K562 (cell line): ENCODE data around the gene UBE2L5. TPM values are rescaled to one million over a fixed set of nuclear protein-coding genes. Genes with fewer than 3 reads are reported as not detected.

Experiments used
- ATAC-seq: fragments of 200-7000 bp; cut with Tn5 transposase; 3 replicates; pipeline ENCODE4 v1.9.1; 2020; ENCODE audit warnings: moderate library complexity
- BruUV-seq: library from RNA; stranded (reverse); fragments of 400-500 nt; replicated peaks from 2 replicates; lab custom pipeline; 2021; lab: Mats Ljungman, UMichigan
- CTCF ChIA-PET: fragments of 300-600 bp; formaldehyde crosslinking; extraction: SDS; loops from one replicate; lab custom pipeline; 2021; ENCODE audit warnings: low intra/inter-chr PET ratio; lab: Yijun Ruan, JAX
- POLR2A ChIA-PET: fragments of 300-600, 350-650 bp; sonication (Branson Sonifier 250); formaldehyde crosslinking; extraction: SDS; loops from one replicate; lab custom pipeline; 2021; ENCODE audit warnings: antibody characterized with exemption, inconsistent platforms; lab: Yijun Ruan, JAX
- DNase-seq, 4 experiments: peaks; one replicate each; pipeline versions ENCODE4 v3.0.0 to v3.0.0-alpha.2; 2011 to 2018; ENCODE audit warnings: low spot score in 3 of 4, mixed read lengths in 3 of 4; ENCODE audit errors: extremely low read depth in 1 of 4
- FAIRE-seq: peaks from 2 replicates; lab custom pipeline; 2011; peaks lifted over from hg19 to GRCh38; lab: Jason Lieb, UNC
- H2AFZ ChIP-seq: 2 replicates; pipeline ENCODE4 v1.6.0; 2011; ENCODE audit warnings: low read depth, low read length, control low read depth, inconsistent platforms
- H3K27ac ChIP-seq: fragments of 200-600 bp; 3 replicates; pipeline ENCODE4 v1.8.0; 2011; ENCODE audit warnings: low read depth, mild to moderate bottlenecking, control low read depth, inconsistent platforms, low read length, moderate library complexity, mixed read lengths; ENCODE audit errors: extremely low read depth
- H3K27me3 ChIP-seq, 2 experiments: fragments of 300-600 bp in 1 of 2; 2 replicates in 1 of 2; 3 replicates in 1 of 2; pipeline versions ENCODE4 v1.6.0 to v1.8.0; 2011; ENCODE audit warnings: inconsistent platforms in 2 of 2, low read length in 2 of 2, mild to moderate bottlenecking in 1 of 2, mixed read lengths in 1 of 2, moderate library complexity in 1 of 2; ENCODE audit not compliant: control insufficient read depth in 2 of 2, insufficient read depth in 2 of 2
- H3K36me3 ChIP-seq: fragments of 300-600 bp; 3 replicates; pipeline ENCODE4 v1.8.0; 2011; ENCODE audit warnings: mild to moderate bottlenecking, low read length, inconsistent platforms; ENCODE audit not compliant: control insufficient read depth, insufficient read depth
- H3K4me1 ChIP-seq, 2 experiments: fragments of 200-600 bp in 1 of 2; replicated peaks in 1 of 2; 2 replicates in 1 of 2; 3 replicates in 1 of 2; pipeline versions ENCODE4 v1.5.1 to v1.8.0; 2011; ENCODE audit warnings: inconsistent platforms in 2 of 2, low read length in 2 of 2, mild to moderate bottlenecking in 1 of 2, mixed read lengths in 1 of 2, moderate library complexity in 1 of 2; ENCODE audit not compliant: control insufficient read depth in 2 of 2, insufficient read depth in 2 of 2
- H3K4me2 ChIP-seq: 2 replicates; pipeline ENCODE4 v1.6.1; 2011; ENCODE audit warnings: low read length, control low read depth, inconsistent platforms, mixed read lengths; ENCODE audit not compliant: insufficient read depth
- H3K4me3 ChIP-seq: fragments of 200-600 bp; sonication (generic), shearing (Covaris generic); 2 replicates; pipeline ENCODE4 v1.5.1; 2016; ENCODE audit warnings: control low read depth, inconsistent platforms
- H3K79me2 ChIP-seq: fragments of 200-600 bp; 3 replicates; pipeline ENCODE4 v1.8.0; 2011; ENCODE audit warnings: low read length, inconsistent platforms; ENCODE audit not compliant: control insufficient read depth, insufficient read depth
- H3K9ac ChIP-seq, 2 experiments: 2 replicates each; pipeline versions ENCODE4 v1.6.0 to v1.6.1; 2011; ENCODE audit warnings: low read depth in 2 of 2, low read length in 2 of 2, control low read depth in 1 of 2, inconsistent platforms in 1 of 2, mild to moderate bottlenecking in 1 of 2, mixed read lengths in 1 of 2; ENCODE audit not compliant: insufficient read depth in 1 of 2
- H3K9me1 ChIP-seq: one replicate; pipeline ENCODE4 v1.6.0; 2011; ENCODE audit warnings: inconsistent platforms, mild to moderate bottlenecking, low read length, moderate library complexity; ENCODE audit not compliant: control insufficient read depth, insufficient read depth
- H3K9me3 ChIP-seq: replicated peaks from 2 replicates; pipeline ENCODE4 v1.5.1; 2011; ENCODE audit warnings: low read depth, low read length, inconsistent platforms; ENCODE audit not compliant: control insufficient read depth, insufficient read depth
- H4K20me1 ChIP-seq: replicated peaks from 2 replicates; pipeline ENCODE4 v1.6.1; 2011; ENCODE audit warnings: low read length, inconsistent platforms, mixed read lengths; ENCODE audit not compliant: control insufficient read depth, insufficient read depth
- PHF20 ChIP-seq: fragments of 450-650 bp; IDR thresholded peaks from 2 replicates; pipeline ENCODE4 v1.6.1; 2018; ENCODE audit not compliant: partially characterized antibody
- SPI1 ChIP-seq: IDR thresholded peaks from 2 replicates; pipeline ENCODE4 v1.6.1; 2011; ENCODE audit warnings: low read depth, low read length, control low read depth, borderline replicate concordance
- TAF9B ChIP-seq: fragments of 450-650 bp; IDR thresholded peaks from 2 replicates; pipeline ENCODE4 v1.6.1; 2018; ENCODE audit warnings: mild to moderate bottlenecking; ENCODE audit not compliant: partially characterized antibody
- WGBS: fragments of 100-300 bp; shearing (Covaris generic); methylation state at CpG from one replicate; pipeline ENCODE4 v1.1.6; 2016; ENCODE audit warnings: low coverage, mixed read lengths; ENCODE audit not compliant: insufficient coverage; ENCODE audit errors: missing lambda C conversion rate; 5-methylcytosine and 5-hydroxymethylcytosine counted together
- in situ Hi-C: fragments of 300-500 bp; cut with MboI; formaldehyde crosslinking; loops from 4 replicates; pipeline ENCODE4 v1.15.0; 2018; ENCODE audit warnings: inconsistent platforms, mixed read lengths
- intact Hi-C: fragments of 100-400 bp; cut with micrococcal nuclease; formaldehyde crosslinking; loops from 2 replicates; pipeline ENCODE4 v1.14.2; 2022
- polyA plus RNA-seq, 8 experiments: library from polyadenylated mRNA; depleted of rRNA in 4 of 8; stranded (reverse) in 5 of 8; unstranded in 3 of 8; fragments of >200 nt; fragmentation: Nextera tagmentation in 2 of 8; fragmentation: Illumina TruSeq in 1 of 8; extraction: Ambion mirVana in 2 of 8; extraction: Trizol in 1 of 8; gene quantifications; 2 replicates each; pipeline versions ENCODE4 v1.2.1 to v1.2.3, GENCODE V29; 2011 to 2014; ENCODE audit warnings: inconsistent platforms in 1 of 8, missing spikeins in 1 of 8
- total RNA-seq, 7 experiments: library from RNA; depleted of rRNA in 6 of 7; stranded (reverse); fragments of >200 nt in 6 of 7; fragmentation: Illumina TruSeq in 2 of 7; extraction: Trizol in 2 of 7; gene quantifications; 2 replicates each; pipeline versions ENCODE4 v1.2.1 to v1.2.3, GENCODE V29; 2011 to 2021; ENCODE audit warnings: low replicate concordance in 1 of 7
- TF ChIP-seq, protein P1 (sequence below): fragments of 450-650 bp; IDR thresholded peaks from 2 replicates; pipeline ENCODE4 v1.7.1; 2018; ENCODE audit warnings: mild to moderate bottlenecking, low read depth; ENCODE audit not compliant: partially characterized antibody
- TF ChIP-seq, protein P2 (sequence below): fragments of 450-650 bp; formaldehyde crosslinking; IDR thresholded peaks from 2 replicates; pipeline ENCODE4 v1.4.0; 2020; ENCODE audit warnings: mild to moderate bottlenecking, moderate library complexity
- TF ChIP-seq, protein P3 (sequence below): sonication (generic); IDR thresholded peaks from 2 replicates; pipeline ENCODE4 v1.6.1; 2016
- TF ChIP-seq, protein P4 (sequence below), 2 experiments: fragments of 450-650 bp; IDR thresholded peaks; 2 replicates each; pipeline ENCODE4 v1.6.1; 2016; ENCODE audit warnings: mild to moderate bottlenecking in 2 of 2, borderline replicate concordance in 1 of 2, low read depth in 1 of 2, moderate library complexity in 1 of 2

The UBE2L5 gene
- total and polyA plus RNA-seq, 9 of the 15 experiments (the other 6 are each of a cell fraction or from before 2014, with no cell fraction given) = 0.22 to 1.5 (median 0.86) TPM; not detected in 6

DNA sequence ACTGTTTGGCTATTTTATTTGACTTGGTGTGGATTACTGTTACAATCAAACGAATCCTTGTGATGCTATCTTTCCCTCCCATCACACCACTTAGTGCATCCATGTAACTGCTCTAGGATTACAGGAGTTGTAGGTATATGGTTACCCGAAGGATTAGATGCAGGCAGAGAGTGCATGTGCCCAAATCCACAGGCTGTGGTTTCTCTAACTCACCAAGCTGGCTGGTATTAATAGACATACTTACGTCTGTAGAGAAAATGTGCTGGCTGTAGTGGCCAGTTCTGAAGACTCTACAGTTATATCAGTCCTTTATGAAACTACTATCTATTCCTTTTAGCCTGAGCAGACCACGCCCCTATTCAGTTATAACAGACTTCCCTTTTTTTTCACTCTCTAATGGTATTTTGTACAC, 44.6 kb downstream of the UBE2L5 start:
- peak overlapping the region; percentile 90 for H3K27ac ChIP-seq
- H3K9me3 ChIP-seq = no peaks in the 10 kb centered on the region
- CTCF ChIA-PET = no interaction called here
- H2AFZ ChIP-seq = peak overlapping the region; percentile 97
- intact Hi-C loops (loop anchor here (5.0 to 10.0 kb wide), 3 partner anchors 88 to 208 kb away; partner anchors contain the start of gene KATNAL1), in situ Hi-C loops (no loop called here)
- ATAC-seq (peak; percentile 20), FAIRE-seq (peak; percentile 73), DNase-seq (peak in 2 of 4 experiments; percentile 17 to 51)
- H3K9ac ChIP-seq = peak overlapping the region in 1 of 2 experiments; percentile 87; a peak in 2 of 4 replicates
- H3K4me3 ChIP-seq = peak overlapping the region; percentile 85; the same call in 1 of the 2 replicates
- POLR2A ChIA-PET = interaction anchor here (1.7 kb wide), 1 partner anchor 15 kb away, joined by 6 read pairs; no protein-coding TSS in a partner anchor
- H3K4me1 ChIP-seq = peaks cover 0 to 11% of the 10 kb centered on the region in 2 experiments; a peak in 3 of 5 replicates
- peaks cover 3% of the 10 kb centered on the region; the same call in 1 of the 2 replicates for H4K20me1 ChIP-seq
- 2% methylated on average over 4 of the region's 4 CpGs for WGBS
- BruUV-seq = no TSS peak
- no peaks in the 10 kb centered on the region for H3K9me1 ChIP-seq
- peaks cover 39% of the 10 kb centered on the region for H3K79me2 ChIP-seq
- peaks cover 22% of the 10 kb centered on the region for H3K36me3 ChIP-seq
- H3K4me2 ChIP-seq = peak overlapping the region; percentile 81
- no peaks in the 10 kb centered on the region for H3K27me3 ChIP-seq
- TF ChIP-seq, protein P1, sequence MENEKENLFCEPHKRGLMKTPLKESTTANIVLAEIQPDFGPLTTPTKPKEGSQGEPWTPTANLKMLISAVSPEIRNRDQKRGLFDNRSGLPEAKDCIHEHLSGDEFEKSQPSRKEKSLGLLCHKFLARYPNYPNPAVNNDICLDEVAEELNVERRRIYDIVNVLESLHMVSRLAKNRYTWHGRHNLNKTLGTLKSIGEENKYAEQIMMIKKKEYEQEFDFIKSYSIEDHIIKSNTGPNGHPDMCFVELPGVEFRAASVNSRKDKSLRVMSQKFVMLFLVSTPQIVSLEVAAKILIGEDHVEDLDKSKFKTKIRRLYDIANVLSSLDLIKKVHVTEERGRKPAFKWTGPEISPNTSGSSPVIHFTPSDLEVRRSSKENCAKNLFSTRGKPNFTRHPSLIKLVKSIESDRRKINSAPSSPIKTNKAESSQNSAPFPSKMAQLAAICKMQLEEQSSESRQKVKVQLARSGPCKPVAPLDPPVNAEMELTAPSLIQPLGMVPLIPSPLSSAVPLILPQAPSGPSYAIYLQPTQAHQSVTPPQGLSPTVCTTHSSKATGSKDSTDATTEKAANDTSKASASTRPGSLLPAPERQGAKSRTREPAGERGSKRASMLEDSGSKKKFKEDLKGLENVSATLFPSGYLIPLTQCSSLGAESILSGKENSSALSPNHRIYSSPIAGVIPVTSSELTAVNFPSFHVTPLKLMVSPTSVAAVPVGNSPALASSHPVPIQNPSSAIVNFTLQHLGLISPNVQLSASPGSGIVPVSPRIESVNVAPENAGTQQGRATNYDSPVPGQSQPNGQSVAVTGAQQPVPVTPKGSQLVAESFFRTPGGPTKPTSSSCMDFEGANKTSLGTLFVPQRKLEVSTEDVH = no peak
- TF ChIP-seq, protein P2, sequence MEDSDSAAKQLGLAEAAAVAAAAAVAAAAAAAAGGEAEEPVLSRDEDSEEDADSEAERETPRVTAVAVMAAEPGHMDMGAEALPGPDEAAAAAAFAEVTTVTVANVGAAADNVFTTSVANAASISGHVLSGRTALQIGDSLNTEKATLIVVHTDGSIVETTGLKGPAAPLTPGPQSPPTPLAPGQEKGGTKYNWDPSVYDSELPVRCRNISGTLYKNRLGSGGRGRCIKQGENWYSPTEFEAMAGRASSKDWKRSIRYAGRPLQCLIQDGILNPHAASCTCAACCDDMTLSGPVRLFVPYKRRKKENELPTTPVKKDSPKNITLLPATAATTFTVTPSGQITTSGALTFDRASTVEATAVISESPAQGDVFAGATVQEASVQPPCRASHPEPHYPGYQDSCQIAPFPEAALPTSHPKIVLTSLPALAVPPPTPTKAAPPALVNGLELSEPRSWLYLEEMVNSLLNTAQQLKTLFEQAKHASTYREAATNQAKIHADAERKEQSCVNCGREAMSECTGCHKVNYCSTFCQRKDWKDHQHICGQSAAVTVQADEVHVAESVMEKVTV (CRISPR knock-in tag) = no peak
- no peak for TF ChIP-seq PHF20
- TF ChIP-seq, protein P3, sequence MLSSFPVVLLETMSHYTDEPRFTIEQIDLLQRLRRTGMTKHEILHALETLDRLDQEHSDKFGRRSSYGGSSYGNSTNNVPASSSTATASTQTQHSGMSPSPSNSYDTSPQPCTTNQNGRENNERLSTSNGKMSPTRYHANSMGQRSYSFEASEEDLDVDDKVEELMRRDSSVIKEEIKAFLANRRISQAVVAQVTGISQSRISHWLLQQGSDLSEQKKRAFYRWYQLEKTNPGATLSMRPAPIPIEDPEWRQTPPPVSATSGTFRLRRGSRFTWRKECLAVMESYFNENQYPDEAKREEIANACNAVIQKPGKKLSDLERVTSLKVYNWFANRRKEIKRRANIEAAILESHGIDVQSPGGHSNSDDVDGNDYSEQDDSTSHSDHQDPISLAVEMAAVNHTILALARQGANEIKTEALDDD = peak; percentile 68
- TF ChIP-seq TAF9B = peak; percentile 11
- peak; percentile 92 for TF ChIP-seq SPI1
- TF ChIP-seq, protein P4, sequence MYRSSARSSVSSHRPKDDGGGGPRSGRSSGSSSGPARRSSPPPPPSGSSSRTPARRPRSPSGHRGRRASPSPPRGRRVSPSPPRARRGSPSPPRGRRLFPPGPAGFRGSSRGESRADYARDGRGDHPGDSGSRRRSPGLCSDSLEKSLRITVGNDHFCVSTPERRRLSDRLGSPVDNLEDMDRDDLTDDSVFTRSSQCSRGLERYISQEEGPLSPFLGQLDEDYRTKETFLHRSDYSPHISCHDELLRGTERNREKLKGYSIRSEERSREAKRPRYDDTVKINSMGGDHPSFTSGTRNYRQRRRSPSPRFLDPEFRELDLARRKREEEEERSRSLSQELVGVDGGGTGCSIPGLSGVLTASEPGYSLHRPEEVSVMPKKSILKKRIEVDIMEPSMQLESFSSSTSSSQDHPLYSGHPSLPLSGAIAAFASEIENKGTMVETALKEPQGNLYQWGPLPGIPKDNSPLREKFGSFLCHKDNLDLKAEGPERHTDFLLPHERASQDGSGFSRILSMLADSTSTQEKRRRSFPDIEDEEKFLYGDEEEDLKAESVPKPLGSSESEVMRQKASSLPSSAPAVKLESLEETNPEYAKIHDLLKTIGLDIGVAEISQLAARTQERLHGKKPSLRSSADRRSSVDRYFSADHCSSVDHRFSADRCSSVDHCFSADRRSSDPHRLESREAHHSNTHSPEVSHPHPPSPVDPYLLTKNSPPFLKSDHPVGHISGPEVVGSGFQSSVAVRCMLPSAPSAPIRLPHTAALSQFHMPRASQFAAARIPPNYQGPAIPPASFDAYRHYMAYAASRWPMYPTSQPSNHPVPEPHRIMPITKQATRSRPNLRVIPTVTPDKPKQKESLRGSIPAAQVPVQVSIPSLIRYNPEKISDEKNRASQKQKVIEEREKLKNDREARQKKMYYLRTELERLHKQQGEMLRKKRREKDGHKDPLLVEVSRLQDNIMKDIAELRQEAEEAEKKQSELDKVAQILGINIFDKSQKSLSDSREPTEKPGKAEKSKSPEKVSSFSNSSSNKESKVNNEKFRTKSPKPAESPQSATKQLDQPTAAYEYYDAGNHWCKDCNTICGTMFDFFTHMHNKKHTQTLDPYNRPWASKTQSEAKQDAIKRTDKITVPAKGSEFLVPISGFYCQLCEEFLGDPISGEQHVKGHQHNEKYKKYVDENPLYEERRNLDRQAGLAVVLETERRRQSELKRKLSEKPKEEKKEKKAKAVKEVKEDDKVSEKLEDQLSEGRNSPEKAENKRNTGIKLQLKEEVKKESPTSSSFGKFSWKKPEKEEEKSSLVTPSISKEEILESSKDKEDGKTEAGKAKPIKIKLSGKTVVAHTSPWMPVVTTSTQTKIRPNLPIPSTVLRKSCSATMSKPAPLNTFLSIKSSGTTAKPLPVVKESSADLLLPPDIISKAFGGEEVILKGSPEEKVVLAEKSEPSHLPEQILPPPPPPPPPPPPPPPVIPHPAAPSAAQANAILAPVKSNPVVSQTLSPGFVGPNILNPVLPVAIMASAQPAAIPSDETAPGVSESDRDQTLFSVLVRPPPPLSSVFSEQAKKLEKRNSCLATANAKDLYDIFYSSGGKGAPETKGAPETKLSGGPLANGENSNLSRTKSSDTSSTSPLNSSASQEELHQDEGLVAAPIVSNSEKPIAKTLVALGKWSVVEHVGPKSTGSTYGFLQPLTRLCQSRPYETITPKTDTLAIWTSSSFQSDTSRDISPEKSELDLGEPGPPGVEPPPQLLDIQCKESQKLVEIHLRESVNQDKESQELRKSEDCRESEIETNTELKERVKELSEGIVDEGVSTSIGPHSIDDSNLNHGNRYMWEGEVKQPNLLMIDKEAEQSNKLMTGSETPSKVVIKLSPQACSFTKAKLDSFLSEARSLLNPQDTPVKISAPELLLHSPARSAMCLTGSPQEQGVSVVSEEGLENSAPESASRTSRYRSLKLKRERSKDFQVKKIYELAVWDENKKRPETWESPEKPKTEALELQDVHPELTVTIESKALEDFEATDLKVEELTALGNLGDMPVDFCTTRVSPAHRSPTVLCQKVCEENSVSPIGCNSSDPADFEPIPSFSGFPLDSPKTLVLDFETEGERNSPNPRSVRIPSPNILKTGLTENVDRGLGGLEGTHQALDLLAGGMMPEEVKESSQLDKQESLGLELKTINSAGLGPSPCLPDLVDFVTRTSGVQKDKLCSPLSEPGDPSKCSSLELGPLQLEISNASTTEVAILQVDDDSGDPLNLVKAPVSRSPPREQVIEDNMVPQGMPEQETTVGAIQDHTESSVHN (IDR thresholded peaks at IDR 0.05; ENCODE audit: borderline replicate concordance in 1 of 2, low read depth in 1 of 2) = no peak
